MM.1S (cell line): ENCODE data around the gene IPO9.

Experiments used
- CTCF ChIP-seq: fragments of 300-600 bp; sonication (generic); IDR thresholded peaks from 2 replicates; pipeline ENCODE4 v1.5.1; 2016; ENCODE audit warnings: antibody characterized with exemption, low read length, mixed read lengths
- EZH2 ChIP-seq: fragments of 300-600 bp; sonication (generic); optimal IDR thresholded peaks from 2 replicates; pipeline ENCODE3; 2017; ENCODE audit warnings: low read depth, mild to moderate bottlenecking, antibody characterized with exemption, low read length, mixed read lengths
- EZH2phosphoT487 ChIP-seq: fragments of 300-600 bp; sonication (generic); IDR thresholded peaks from 2 replicates; pipeline ENCODE4 v1.6.1; 2018; ENCODE audit warnings: antibody characterized with exemption, low read length

- TF ChIP-seq CTCF (no peak), EZH2phosphoT487 (no peak), EZH2 (no peak)
These were observed 16.6 kb downstream of the IPO9 start for GRCh38 chr1:201845331-201846083.
